Effector CD4-positive, alpha-beta T cell (primary cell): ENCODE measurements around the gene THOC6.
A peak's percentile ranks its signal among the peaks of the same experiment; 100 is the strongest.
"Not testable (repeated sequence)": the region's sequence is repeated elsewhere in the genome, so short reads cannot be mapped to it uniquely, and the experiment has no call there.

Source experiments
- DNase-seq: peaks from one replicate; pipeline ENCODE4 v3.0.0-alpha.2; 2020

Gene THOC6

DNA sequence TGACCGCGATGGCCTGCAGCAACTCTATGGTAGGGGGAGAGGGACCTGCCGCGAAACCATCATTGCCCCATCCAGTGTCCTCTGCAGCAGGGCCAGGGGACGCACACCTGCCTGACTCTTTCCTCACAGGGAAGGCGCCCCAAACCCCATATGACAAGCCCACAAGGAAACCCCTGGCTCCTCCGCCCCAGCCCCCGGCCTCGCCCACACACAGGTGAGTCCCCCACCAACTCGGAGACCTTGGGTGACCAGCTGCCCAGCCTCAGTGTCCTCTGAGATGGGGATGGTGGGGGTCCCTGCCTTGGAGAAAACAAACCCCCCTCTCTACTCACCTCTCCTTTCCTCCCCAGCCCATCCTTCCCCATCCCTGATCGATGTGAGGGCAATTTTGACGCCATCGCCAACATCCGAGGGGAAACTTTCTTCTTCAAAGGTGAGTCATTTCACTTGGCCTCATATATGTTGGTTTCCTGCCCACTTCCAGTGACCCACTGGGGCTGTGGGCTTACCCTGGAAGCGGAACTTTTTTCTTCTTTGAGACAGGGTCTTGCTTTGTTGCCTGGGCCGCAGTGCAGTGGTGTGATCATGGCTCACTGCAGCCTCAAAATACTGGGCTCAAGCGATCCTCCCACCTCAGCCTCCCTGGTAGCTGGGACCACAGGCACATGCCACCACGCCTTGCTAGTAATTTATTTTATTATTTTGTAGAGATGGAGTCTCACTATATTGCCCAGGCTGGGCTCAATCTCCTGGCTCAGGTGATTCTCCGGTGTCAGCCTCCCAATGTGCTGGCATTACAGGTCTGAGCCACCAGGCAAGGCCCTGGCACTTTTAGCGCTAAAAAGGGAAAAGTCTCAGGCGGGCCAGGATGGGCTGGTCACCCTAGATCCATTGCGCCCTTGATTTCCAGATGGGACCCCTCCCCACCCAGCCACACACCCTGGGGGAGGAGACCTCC lies 33.6 kb downstream of the THOC6 start:
- no peak for DNase-seq

GRCh38 chr16:3058139-3059030 lies 34.5 kb downstream of the THOC6 start:
- peak; percentile 39 for DNase-seq

- peak; percentile 80 for DNase-seq
Observed at GRCh38 chr16:3059041-3059722, 35.3 kb downstream of the THOC6 start.

GRCh38 chr16:3059723-3060242 lies 35.9 kb downstream of the THOC6 start:
- no peak for DNase-seq

DNA sequence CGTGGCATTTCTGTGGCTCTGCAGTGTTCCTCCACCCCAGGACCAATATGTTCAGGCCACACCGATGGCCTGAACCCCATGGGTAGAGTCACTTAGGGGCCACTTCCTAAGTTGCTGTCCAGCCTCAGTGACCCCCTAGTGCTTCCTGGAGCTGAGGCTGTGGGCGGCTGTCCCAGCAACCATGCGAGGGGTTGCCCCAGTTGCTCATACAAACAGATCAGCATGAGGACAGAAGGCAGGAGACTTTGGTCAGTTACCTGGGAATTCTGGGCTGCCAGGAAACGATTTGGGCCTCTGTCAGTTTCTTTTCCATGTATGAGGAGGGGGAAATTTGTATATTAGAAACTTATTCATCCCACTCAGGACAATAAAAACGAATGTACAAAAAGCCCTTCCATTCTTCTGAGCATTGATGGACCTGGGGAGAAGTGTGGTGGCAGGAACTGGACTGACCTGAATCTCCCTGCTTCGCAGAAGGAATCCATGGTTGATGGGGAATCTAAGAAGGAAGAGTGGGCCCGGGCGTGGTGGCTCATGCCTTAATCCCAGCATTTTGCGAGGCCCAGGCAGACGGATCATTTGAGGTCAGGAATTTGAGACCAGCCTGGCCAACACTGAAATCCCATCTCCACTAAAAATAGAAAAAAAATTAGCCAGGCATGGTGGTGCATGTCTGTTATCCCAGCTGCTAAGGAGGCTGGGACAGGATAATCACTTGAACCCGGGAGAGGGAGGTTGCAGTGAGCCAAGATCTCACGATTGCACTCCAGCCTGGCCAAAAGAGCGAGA lies 36.7 kb downstream of the THOC6 start:
- DNase-seq, result no peak

- DNase-seq, result no peak
Observed at GRCh38 chr16:3062553-3062952, 38.7 kb downstream of the THOC6 start.

GRCh38 chr16:3063625-3064386 lies 40.0 kb downstream of the THOC6 start:
- no peak for DNase-seq

GRCh38 chr16:3065069-3065741 lies 41.4 kb downstream of the THOC6 start, which contains the start of gene IL32:
TSS of gene IL32 (plus strand) at chr16:3065640. CDS start at chr16:3065812, 172 bp downstream.
- DNase-seq, result peak; percentile 52

GRCh38 chr16:3065742-3066439 lies 42.1 kb downstream of the THOC6 start:
- no peak for DNase-seq

DNA sequence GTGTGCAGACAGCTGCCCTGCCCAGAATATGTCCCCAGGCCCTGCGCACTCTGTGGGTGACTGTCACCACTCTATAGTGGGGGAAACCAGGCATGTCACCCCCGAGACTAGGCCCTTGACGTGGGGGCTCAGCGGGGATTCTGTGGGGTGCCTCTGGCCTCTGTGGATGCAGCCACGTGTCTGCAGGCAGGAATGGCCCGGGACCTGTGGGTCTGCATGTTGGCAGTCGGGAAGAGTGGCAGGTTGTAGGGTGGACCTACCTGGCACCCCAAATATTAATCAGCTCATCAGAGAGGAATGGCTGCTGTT lies 42.6 kb downstream of the THOC6 start:
- no peak for DNase-seq

- DNase-seq, result no peak
Observed at GRCh38 chr16:3068487-3068886, 44.7 kb downstream of the THOC6 start.

GRCh38 chr16:3069146-3069545 lies 45.3 kb downstream of the THOC6 start:
- not testable (repeated sequence) for DNase-seq

DNA sequence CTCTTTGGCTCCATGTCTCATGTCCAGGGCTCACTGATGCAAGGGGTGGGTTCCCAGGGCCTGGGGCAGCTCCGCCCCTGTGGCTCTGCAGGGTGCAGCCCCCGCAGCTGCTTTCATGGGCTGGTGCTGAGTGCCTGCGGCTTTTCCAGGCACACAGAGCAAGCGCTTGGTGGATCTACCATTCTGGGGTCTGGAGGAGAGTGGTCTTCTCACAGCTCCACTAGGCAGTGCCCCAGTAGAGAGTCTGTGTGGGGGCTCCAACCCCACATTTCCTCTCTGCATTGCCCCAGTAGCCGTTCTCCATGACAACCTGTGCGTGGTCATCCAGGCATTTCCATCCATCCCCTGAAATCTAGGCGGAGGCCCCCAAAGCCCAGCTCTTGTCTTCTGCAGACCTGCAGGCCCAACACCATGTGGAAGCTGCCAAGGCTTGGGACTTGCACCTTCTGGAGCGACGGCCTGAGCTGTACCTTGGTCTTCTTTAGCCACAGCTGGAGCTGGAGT lies 46.8 kb downstream of the THOC6 start:
- no peak for DNase-seq

DNA sequence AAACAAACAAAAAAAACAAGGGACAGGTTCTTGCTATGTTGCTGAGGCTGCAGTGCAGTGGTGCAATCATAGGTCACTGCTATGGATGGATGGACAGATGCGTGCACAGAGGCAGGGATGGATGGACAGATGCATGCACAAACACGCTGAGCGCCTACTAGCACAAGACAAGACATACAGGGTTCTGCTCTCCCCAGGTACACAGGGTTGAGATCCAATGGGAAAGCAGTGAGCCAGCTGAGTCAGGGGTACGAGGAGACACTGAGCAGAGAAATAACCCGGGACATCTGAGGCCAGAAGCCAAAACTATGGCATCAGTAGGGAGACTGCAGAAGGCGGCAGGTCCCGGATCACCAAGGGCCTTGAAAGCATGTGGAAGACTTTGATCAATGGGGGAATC lies 47.8 kb downstream of the THOC6 start:
- DNase-seq, result no peak

GRCh38 chr16:3072148-3072547 lies 48.3 kb downstream of the THOC6 start:
- DNase-seq, result not testable (repeated sequence)

DNA sequence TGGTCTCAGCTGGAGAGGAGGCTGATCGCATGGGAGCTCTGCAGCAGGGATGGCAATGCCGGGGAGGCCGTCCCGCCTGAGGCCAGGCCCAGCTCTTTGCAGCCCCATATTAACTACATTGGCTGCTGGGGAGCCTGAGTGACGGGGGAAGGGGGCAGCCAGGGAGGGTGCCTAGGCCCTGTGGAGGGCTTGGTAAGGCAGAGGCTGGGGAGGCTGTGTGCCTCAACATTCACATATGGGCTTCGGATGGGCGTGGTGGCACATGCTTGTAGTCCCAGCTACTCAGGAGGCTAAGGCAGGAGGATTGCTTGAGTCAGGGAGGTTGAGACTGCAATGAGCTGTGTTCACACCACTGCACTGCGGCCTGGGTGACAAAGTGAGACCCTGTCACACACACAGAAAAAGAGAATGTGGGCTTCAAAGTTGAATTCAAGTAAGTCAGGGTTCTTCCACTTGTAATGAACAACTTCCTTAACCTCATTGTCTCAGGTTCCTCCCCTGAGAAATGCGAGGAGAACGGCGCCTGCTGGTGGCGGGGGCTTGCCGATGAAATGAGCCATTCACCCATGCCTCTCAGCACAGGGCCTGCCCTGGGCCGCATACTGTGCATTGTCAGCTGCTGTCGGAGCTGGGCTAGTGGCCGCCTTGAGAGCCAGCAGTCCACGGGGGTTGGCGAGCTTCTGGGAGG lies 48.9 kb downstream of the THOC6 start:
- DNase-seq, result not testable (repeated sequence)

GRCh38 chr16:3073448-3073847 lies 49.6 kb downstream of the THOC6 start:
- DNase-seq, result no peak

GRCh38 chr16:3074860-3075522 lies 51.2 kb downstream of the THOC6 start:
- DNase-seq, result peak; percentile 72
